H1 (cell line): ENCODE data around the gene KPNA4.

Experiments
- CREB1 ChIP-seq: IDR thresholded peaks from 2 replicates; pipeline ENCODE4 v1.6.1; 2012; ENCODE audit warnings: inconsistent platforms
- EP300 ChIP-seq, 2 experiments: IDR thresholded peaks; 1 replicate in 1 of 2; 2 replicates in 1 of 2; pipeline ENCODE4 v1.6.1; 2011 to 2012; ENCODE audit warnings: low read depth in 2 of 2, low read length in 2 of 2, mild to moderate bottlenecking in 2 of 2, borderline replicate concordance in 1 of 2, inconsistent platforms in 1 of 2, moderate library complexity in 1 of 2
- GABPA ChIP-seq: IDR thresholded peaks from 2 replicates; pipeline ENCODE4 v1.6.1; 2011; ENCODE audit warnings: mild to moderate bottlenecking, low read length, moderate library complexity, borderline replicate concordance; ENCODE audit not compliant: insufficient read depth
- MAFK ChIP-seq: IDR thresholded peaks from 2 replicates; pipeline ENCODE4 v1.6.1; 2012; ENCODE audit warnings: low read depth, mild to moderate bottlenecking, improper control_type of control experiment, low read length
- POLR2A ChIP-seq, 2 experiments: IDR thresholded peaks; 1 replicate in 1 of 2; 2 replicates in 1 of 2; pipeline ENCODE4 v1.6.1; 2011; ENCODE audit warnings: low read depth in 2 of 2, low read length in 2 of 2, mild to moderate bottlenecking in 2 of 2; ENCODE audit errors: control extremely low read depth in 1 of 2
- POLR2AphosphoS5 ChIP-seq: IDR thresholded peaks from 2 replicates; pipeline ENCODE4 v1.6.1; 2011; ENCODE audit warnings: low read depth, low read length
- RNF2 ChIP-seq: fragments of 200-900, 300-1000 bp; sonication (generic); IDR thresholded peaks from 2 replicates; pipeline ENCODE4 v1.7.1; 2016; ENCODE audit warnings: borderline replicate concordance, low read depth, mild to moderate bottlenecking, antibody characterized with exemption, low read length; ENCODE audit not compliant: poor library complexity, severe bottlenecking; ENCODE audit errors: missing control alignments
- TF ChIP-seq, protein P1 (sequence below), 3 experiments: IDR thresholded peaks; 1 replicate in 2 of 3; 2 replicates in 1 of 3; pipeline versions ENCODE4 v1.5.1 to v1.6.1; 2011; ENCODE audit warnings: low read length in 3 of 3, mild to moderate bottlenecking in 3 of 3, inconsistent platforms in 2 of 3, low read depth in 1 of 3, moderate library complexity in 1 of 3; ENCODE audit not compliant: insufficient read depth in 1 of 3; ENCODE audit errors: control extremely low read depth in 1 of 3
- TF ChIP-seq, protein P2 (sequence below): IDR thresholded peaks from 2 replicates; pipeline ENCODE4 v1.6.1; 2011; ENCODE audit warnings: low read depth, mild to moderate bottlenecking, low read length; ENCODE audit not compliant: insufficient read depth
- TF ChIP-seq, protein P3 (sequence below): IDR thresholded peaks from 2 replicates; pipeline ENCODE4 v1.6.1; 2011; ENCODE audit warnings: low read length, improper control_type of control experiment

DNA sequence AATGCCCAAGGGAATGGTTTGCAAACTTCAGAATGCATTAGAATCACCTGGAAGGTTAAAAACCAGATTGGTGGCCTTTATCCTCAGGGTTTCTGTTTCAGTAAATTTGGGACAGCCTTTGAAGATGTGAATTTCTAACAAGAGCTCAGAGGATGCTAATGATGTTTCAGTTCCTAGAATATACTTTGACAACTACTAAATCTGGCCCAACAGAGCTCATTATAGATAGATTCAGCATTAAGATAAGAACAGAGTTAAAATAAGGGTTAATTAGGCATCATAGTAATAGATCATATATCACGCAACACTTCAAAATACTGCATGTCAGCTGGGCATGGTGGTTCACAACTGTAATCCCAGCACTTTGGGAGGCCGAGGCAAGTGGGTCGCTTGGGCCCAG is 9.3 kb upstream of the KPNA4 start:
- no peak for TF ChIP-seq CREB1
- TF ChIP-seq, protein P1, sequence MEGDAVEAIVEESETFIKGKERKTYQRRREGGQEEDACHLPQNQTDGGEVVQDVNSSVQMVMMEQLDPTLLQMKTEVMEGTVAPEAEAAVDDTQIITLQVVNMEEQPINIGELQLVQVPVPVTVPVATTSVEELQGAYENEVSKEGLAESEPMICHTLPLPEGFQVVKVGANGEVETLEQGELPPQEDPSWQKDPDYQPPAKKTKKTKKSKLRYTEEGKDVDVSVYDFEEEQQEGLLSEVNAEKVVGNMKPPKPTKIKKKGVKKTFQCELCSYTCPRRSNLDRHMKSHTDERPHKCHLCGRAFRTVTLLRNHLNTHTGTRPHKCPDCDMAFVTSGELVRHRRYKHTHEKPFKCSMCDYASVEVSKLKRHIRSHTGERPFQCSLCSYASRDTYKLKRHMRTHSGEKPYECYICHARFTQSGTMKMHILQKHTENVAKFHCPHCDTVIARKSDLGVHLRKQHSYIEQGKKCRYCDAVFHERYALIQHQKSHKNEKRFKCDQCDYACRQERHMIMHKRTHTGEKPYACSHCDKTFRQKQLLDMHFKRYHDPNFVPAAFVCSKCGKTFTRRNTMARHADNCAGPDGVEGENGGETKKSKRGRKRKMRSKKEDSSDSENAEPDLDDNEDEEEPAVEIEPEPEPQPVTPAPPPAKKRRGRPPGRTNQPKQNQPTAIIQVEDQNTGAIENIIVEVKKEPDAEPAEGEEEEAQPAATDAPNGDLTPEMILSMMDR (IDR thresholded peaks at IDR 0.05; ENCODE audit: control extremely low read depth in 1 of 3, insufficient read depth in 1 of 3, low read depth in 1 of 3, low read length in 3 of 3): no peak
- no peak for TF ChIP-seq POLR2A (IDR thresholded peaks at IDR 0.05; ENCODE audit: control extremely low read depth in 1 of 2, low read depth in 2 of 2, low read length in 2 of 2)
- no peak for TF ChIP-seq GABPA
- TF ChIP-seq, protein P2, sequence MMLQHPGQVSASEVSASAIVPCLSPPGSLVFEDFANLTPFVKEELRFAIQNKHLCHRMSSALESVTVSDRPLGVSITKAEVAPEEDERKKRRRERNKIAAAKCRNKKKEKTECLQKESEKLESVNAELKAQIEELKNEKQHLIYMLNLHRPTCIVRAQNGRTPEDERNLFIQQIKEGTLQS: no peak
- no peak for TF ChIP-seq EP300 (IDR thresholded peaks at IDR 0.05; ENCODE audit: borderline replicate concordance in 1 of 2, low read depth in 2 of 2, low read length in 2 of 2)
- no peak for TF ChIP-seq POLR2AphosphoS5
- TF ChIP-seq MAFK: no peak
- TF ChIP-seq, protein P3, sequence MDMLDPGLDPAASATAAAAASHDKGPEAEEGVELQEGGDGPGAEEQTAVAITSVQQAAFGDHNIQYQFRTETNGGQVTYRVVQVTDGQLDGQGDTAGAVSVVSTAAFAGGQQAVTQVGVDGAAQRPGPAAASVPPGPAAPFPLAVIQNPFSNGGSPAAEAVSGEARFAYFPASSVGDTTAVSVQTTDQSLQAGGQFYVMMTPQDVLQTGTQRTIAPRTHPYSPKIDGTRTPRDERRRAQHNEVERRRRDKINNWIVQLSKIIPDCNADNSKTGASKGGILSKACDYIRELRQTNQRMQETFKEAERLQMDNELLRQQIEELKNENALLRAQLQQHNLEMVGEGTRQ: no peak
- no peak for TF ChIP-seq RNF2
